OCI-LY3 (cell line): Measurements from ENCODE around the gene SARS2.

Source experiments
- CTCF ChIP-seq: fragments of 200-600, 300-600 bp; sonication (generic); IDR thresholded peaks from 2 replicates; pipeline ENCODE4 v1.5.1; 2014; ENCODE audit warnings: antibody characterized with exemption, low read length, low read depth
- EZH2phosphoT487 ChIP-seq: fragments of 200-600 bp; shearing (Covaris generic); IDR thresholded peaks from 2 replicates; pipeline ENCODE4 v1.6.1; 2018; ENCODE audit warnings: antibody characterized with exemption, mixed run types, low read depth

DNA sequence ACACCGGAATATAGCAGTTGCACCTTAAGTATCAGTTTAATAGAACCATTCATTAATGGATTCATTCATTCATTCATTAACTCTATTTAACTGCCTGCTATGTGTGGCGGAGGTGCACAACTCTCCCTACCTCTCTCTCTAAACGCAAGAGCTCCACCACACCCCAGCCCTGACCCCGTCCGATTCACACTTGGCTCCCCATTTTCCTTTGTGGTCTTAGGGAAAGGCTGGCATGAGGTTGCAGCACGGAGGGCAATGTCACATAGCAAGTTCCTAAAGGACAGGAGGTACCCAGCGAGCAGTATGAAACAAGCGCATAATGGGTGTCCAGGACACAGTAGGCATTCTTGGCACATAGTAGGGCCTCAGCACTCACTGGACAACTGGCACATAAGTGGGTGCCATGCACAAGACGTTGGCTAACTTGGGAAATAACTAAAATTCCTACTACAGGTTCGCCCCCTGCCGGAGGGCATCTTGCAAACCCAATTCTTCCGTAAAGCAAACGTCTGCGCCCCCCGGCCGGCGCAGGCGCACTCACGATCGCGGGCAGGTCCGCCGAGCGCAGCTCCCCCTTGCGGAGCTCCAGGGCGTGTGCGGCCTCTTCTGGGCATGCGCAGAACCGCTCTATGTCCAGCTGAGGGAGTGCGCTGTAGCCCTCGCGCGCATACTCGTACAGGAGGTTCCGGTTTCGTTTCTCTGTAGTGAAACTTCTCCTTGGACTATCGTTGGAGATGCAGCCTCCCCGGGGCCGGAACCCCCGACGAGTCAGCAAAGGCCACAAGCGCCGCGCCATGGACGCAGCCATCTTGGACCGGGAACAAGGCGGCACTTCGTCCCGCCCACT, at the start of gene SARS2:
- TF ChIP-seq CTCF (peak; percentile 99), EZH2phosphoT487 (no peak)
